ENCODE results near the gene VAPB.

Gene VAPB

DNA sequence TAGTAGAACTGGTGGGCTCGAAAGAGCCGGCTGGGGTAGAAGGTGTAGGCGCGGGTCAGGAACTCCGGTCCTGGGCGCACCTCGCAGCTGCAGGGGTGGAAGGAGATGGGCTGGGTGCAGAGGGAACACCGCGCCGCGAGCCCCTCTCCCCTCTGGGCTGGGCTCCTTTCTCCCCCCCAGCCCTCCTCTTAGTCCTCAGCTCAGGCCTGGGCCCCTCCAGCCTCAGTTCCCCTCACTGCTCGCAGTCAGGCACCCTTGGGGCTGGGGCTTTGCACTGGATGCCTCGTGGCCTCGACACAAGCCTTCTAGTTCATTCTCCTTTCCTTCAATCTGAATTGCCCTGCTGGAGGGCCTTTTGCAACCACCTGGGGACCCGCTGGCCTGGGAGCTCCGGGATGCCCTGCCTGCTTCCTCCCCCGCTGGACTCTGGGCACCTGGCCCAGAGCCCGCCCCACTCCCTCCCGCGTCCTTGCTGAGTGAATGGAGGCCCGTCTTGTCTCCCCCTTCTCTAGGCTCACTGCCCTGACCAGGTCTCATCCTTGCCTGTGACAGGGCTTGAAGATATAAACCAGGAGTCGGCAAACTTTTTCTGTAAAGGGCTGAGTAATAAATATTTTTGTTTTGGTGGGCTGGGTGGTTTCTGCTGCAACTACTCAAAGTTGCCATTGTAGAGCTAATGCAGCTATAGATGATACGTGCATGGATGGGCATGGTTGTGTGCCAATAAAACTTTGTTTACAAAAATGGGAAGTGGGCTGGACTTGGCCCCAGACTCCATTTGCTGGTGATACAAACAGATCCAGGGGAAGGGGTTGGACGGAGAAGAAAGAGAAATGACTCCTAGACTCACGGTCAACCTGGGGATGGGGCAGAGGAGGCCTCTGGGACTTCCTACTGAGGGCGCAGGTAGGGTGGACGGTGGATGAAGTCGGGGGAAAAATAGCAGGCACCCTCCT lies 78.8 kb downstream of the VAPB start:
- Histone ChIP-seq H3K4me2 (ENCODE audit: low read length) (no peak overlapping the region), H3K79me2 (ENCODE audit: low read length) (no peaks in the 10 kb centered on the region), H3K9ac (ENCODE audit: low read length) (no peak overlapping the region), H2AFZ (ENCODE audit: low read depth, low read length) (no peak overlapping the region), H3K36me3 (replicated peaks; ENCODE audit: low read depth, low read length) (no peaks in the 10 kb centered on the region), H3K27me3 (ENCODE audit: low read depth, low read length) (no peaks in the 10 kb centered on the region), H3K9me3 (ENCODE audit: insufficient read depth, low read length) (no peaks in the 10 kb centered on the region), H4K20me1 (ENCODE audit: insufficient read depth, low read length) (no peaks in the 10 kb centered on the region), H3K4me3 (ENCODE audit: low read length) (no peak overlapping the region), H3K27ac (ENCODE audit: low read length) (no peak overlapping the region), H3K4me1 (ENCODE audit: low read length) (no peaks in the 10 kb centered on the region)
- TF ChIP-seq, protein P1, sequence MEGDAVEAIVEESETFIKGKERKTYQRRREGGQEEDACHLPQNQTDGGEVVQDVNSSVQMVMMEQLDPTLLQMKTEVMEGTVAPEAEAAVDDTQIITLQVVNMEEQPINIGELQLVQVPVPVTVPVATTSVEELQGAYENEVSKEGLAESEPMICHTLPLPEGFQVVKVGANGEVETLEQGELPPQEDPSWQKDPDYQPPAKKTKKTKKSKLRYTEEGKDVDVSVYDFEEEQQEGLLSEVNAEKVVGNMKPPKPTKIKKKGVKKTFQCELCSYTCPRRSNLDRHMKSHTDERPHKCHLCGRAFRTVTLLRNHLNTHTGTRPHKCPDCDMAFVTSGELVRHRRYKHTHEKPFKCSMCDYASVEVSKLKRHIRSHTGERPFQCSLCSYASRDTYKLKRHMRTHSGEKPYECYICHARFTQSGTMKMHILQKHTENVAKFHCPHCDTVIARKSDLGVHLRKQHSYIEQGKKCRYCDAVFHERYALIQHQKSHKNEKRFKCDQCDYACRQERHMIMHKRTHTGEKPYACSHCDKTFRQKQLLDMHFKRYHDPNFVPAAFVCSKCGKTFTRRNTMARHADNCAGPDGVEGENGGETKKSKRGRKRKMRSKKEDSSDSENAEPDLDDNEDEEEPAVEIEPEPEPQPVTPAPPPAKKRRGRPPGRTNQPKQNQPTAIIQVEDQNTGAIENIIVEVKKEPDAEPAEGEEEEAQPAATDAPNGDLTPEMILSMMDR (IDR thresholded peaks at IDR 0.05; ENCODE audit: low read depth, low read length), result no peak
- no peak for TF ChIP-seq EZH2phosphoT487 (IDR thresholded peaks at IDR 0.05; ENCODE audit: low read depth)

DNA sequence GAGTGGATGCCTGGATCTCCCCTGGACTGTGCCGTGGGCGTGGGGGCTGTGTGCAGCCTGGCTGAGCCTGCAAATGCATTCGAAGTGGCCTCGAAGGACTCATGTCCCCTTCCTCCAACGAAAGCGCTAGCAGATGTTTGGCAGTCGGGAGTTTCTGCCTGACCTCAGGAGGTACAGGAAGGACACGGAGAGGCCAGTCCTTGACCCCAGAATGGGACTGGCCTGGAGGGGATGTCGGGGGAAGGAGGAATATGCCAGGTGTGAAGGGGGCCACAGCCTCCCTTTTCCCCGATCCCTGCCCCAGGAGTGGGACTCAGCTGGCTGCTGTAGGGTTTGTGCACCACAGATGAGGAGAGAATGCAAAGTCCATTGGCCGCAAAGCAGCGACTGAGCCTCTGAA lies 80.6 kb downstream of the VAPB start:
- no peak overlapping the region for H3K27ac ChIP-seq (ENCODE audit: low read length)
- H3K4me1 ChIP-seq (ENCODE audit: low read length), result no peaks in the 10 kb centered on the region
- H2AFZ ChIP-seq (ENCODE audit: low read depth, low read length), result no peak overlapping the region
- H3K79me2 ChIP-seq (ENCODE audit: low read length), result no peaks in the 10 kb centered on the region
- H3K9ac ChIP-seq (ENCODE audit: low read length), result no peak overlapping the region
- H3K27me3 ChIP-seq (ENCODE audit: low read depth, low read length), result no peaks in the 10 kb centered on the region
- no peak overlapping the region for H3K4me2 ChIP-seq (ENCODE audit: low read length)
- no peaks in the 10 kb centered on the region for H3K9me3 ChIP-seq (ENCODE audit: insufficient read depth, low read length)
- TF ChIP-seq, protein P1 (IDR thresholded peaks at IDR 0.05; ENCODE audit: low read depth, low read length), result no peak
- TF ChIP-seq EZH2phosphoT487 (IDR thresholded peaks at IDR 0.05; ENCODE audit: low read depth), result no peak
- H4K20me1 ChIP-seq (ENCODE audit: insufficient read depth, low read length), result no peaks in the 10 kb centered on the region
- no peak overlapping the region for H3K4me3 ChIP-seq (ENCODE audit: low read length)
- H3K36me3 ChIP-seq (replicated peaks; ENCODE audit: low read depth, low read length), result no peaks in the 10 kb centered on the region

- Histone ChIP-seq H3K9ac (ENCODE audit: low read length) (no peak overlapping the region), H3K4me1 (ENCODE audit: low read length) (no peaks in the 10 kb centered on the region), H3K4me3 (ENCODE audit: low read length) (no peak overlapping the region), H3K36me3 (replicated peaks; ENCODE audit: low read depth, low read length) (no peaks in the 10 kb centered on the region), H2AFZ (ENCODE audit: low read depth, low read length) (no peak overlapping the region), H3K27me3 (ENCODE audit: low read depth, low read length) (no peaks in the 10 kb centered on the region), H3K9me3 (ENCODE audit: insufficient read depth, low read length) (no peaks in the 10 kb centered on the region), H3K79me2 (ENCODE audit: low read length) (no peaks in the 10 kb centered on the region), H3K4me2 (ENCODE audit: low read length) (no peak overlapping the region), H3K27ac (ENCODE audit: low read length) (no peak overlapping the region), H4K20me1 (ENCODE audit: insufficient read depth, low read length) (no peaks in the 10 kb centered on the region)
- TF ChIP-seq, protein P1 (IDR thresholded peaks at IDR 0.05; ENCODE audit: low read depth, low read length), result no peak
- TF ChIP-seq EZH2phosphoT487 (IDR thresholded peaks at IDR 0.05; ENCODE audit: low read depth), result no peak
Observed at GRCh38 chr20:58470336-58471192, 81.5 kb downstream of the VAPB start.

Data from OCI-LY3 (cell line).